GM21381 (cell line): ENCODE results near the gene GCN1.
A peak's percentile ranks its signal among the peaks of the same experiment; 100 is the strongest.

ENCODE experiments used
- ATAC-seq: cut with Tn5 transposase; IDR thresholded peaks from one replicate; pipeline ENCODE4 v1.9.1; 2021; ENCODE audit warnings: mild to moderate bottlenecking, moderate library complexity; ENCODE audit not compliant: unreplicated experiment

GCN1 gene

DNA sequence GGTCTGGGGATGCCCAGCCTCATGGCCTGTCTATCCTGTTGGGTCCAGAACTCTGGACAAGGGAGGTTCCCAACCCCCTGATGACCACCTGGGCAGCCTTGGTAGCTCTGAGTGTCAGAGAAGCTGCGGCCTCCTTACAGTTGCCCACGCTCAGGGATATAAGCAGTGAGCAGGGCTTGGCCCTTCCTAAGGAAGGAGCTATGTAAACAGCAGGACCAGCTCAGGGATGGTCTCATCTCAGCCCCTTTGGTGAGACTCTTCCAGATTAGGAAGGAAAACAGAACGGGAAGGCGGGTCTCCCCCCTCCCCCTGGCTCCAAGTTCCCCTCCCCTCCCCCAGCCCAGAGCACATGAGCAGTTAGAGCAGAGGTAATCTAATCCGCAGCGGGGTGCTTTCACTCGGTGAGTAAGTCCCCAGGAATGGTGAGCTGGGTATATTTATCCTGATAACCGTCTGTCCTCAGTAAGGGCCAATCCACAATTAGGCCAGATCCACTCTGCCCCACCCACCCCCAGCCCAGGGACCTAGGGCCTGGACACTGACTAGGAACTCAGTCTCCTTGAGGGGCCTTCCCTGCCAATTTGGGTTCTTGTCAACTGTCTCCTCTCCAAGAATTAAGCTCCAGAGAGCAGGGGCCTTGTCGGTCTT lies 35.9 kb upstream of the GCN1 start:
- no peak for ATAC-seq

DNA sequence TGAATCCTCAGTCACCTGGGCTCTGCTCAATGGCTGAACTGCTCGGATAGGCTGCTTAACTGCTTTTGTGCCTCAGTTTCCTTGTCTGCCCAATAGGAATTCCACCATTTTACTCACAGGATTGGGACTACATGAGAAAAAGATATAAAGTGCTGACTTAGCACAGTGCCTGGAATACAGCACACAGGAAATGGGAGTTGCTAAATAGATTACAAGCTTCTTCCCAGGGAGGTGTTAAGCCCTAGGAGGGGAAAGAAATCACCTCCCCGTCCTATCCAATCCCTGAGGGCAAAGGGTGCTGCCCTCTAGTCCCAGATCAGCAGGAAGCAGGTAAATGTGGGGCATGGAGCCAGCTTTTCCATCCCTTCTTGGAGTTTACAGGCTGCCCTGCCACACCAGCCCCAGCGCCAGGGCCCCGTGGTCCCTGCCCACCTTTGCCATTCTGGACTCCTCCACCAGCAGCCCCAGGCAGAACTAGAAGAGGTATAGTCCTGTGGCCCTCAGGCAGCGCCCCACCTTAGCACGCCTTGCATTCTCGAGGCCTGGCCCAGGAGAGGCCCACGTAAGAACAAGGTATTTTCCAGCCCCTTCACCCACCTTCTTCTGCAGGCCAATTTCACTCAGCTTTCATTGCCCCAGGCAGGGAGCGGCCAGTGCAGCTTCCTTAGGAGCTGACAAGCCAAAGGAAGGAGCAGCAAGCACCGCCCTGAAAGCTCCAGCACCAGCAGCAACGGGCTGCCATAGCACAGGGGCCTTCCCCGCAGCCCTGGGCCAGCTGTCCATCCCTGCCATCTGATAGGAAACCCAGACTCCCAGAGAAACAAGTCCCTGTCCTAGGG lies 35.2 kb upstream of the GCN1 start:
- ATAC-seq, result no peak

GRCh38 chr12:120229071-120229486 lies 34.6 kb upstream of the GCN1 start:
- no peak for ATAC-seq

DNA sequence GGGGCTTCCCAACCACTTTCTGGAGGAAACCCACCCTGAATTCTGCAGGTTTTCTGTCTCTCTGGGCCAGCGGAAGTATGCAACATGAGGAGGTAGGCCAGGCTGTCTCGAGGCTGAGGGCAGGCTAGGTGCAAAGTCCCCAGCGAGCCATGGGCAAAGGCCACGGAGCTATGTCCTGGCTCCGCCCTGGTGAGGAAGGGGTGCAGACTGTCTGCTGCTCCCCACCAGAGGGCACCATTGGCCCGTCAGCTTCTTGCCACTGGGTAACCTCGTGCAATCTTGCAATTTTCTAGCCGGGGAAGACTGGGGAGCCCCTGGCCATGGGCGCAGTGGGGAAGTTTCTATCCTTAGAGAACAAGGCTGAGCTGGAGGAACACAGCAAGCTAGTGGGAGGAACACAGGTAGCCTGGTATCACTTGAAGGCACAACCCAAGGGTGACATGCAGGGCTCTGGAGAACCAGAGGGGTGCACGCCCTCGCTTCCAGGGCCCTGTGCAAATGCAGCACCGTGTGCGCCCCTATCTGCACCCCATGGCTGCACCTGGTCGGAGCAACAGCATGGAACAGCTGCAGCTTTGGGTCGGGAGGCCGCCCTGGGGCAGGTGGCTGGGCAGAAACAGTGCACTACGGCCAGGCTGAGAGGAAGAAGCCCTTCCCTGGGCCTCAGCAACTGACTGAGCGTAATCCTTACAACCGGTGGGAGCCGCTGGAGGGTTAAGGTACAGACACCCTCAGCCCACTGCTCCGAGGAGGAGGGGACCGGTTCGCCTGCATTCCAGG lies 34.0 kb upstream of the GCN1 start:
- ATAC-seq, result no peak

DNA sequence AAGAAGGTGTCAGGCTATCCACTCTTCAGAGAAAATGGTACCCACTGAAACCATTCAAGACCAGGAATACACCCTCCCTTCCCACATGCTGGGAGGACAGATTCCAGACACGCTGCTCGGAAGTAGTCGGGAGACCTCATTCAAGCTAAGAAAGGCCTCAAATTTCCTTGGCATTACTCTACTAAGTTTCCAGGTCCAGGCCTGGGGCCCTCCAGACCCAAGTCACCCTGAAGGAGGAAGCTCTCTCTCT lies 33.5 kb upstream of the GCN1 start:
- no peak for ATAC-seq

- no peak for ATAC-seq
These were observed 32.9 kb upstream of the GCN1 start for GRCh38 chr12:120227233-120228040.

GRCh38 chr12:120225852-120226640 lies 31.5 kb upstream of the GCN1 start:
- ATAC-seq, result peak; percentile 50

DNA sequence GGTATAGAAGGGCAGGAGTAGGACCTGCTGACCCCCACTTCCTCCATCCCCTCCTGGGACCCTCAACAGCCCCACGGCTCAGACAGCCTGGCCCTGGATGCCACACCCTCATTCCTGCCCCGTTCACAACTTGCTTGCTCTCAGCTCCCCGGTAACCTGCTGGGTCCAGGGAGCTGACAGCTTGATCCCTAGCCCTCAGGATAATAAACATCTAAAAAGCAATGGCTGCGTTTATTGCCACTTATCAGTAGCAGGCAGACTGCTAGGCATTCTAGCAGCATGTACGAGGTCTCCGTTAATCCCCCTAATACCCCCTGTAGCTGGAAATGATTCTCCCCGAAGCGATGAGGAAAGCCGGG lies 30.7 kb upstream of the GCN1 start:
- ATAC-seq, result no peak

GRCh38 chr12:120224304-120225199 lies 30.0 kb upstream of the GCN1 start:
- no peak for ATAC-seq

- no peak for ATAC-seq
These were observed 29.2 kb upstream of the GCN1 start for GRCh38 chr12:120223458-120224303.

DNA sequence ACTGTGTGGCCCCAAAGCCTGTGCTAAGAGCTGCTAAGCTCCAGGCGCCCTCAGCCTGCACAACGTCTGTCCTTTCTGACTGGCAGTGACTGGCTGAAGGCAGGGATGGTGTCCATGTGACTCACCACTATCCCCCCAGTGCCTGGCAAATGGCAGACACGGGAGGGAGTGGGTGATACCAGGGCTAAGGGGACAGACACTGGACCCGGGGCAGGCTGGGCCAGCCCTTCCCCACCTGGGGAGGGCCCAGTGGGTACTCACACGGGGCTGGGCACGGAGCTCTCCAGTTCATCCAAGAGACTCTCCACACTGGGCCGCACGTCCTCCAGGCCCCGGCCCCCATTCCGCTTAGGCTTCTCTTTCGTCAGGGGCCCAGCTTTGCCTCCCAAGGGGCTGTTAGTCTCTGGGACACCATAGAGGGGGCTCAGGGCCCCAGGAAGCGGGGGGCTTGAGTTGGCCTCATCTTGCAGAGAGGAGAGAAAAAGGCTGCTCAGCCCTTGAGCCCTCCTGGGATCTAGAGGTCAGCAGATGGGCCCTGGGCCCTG lies 27.8 kb upstream of the GCN1 start:
- no peak for ATAC-seq

- no peak for ATAC-seq
These were observed 27.0 kb upstream of the GCN1 start for GRCh38 chr12:120221576-120221900.

- ATAC-seq, result no peak
These were observed 26.5 kb upstream of the GCN1 start for GRCh38 chr12:120220838-120221575.

- no peak for ATAC-seq
These were observed 24.4 kb upstream of the GCN1 start for GRCh38 chr12:120218680-120219606.

- no peak for ATAC-seq
These were observed 22.5 kb upstream of the GCN1 start for GRCh38 chr12:120216742-120217605.
